ENCODE results near the gene P2RY11.

P2RY11 gene

GRCh38 chr19:10111405-10111811, at the start of gene P2RY11:
Gene P2RY11, plus strand, starts transcription at chr19:10111693. Its CDS starts 29 bp downstream, at chr19:10111722.
- no peak for TF ChIP-seq CTCF (IDR thresholded peaks at IDR 0.05; ENCODE audit: low read length, missing control alignments)
- no peak within 1 kb of the TSS for H3K4me3 ChIP-seq (replicated peaks; ENCODE audit: low read depth, low read length)

GRCh38 chr19:10061717-10062310, 49.7 kb upstream of the P2RY11 start:
- H3K4me3 ChIP-seq (replicated peaks; ENCODE audit: low read depth, low read length) = no peak overlapping the region
- TF ChIP-seq CTCF (IDR thresholded peaks at IDR 0.05; ENCODE audit: low read length, missing control alignments) = no peak
- DNase-seq (ENCODE audit: low read depth) = no peak

More at GRCh38 chr19:10111405-10111811, at the start of gene P2RY11:
- no peak for DNase-seq (ENCODE audit: low read depth)

- TF ChIP-seq CTCF (IDR thresholded peaks at IDR 0.05; ENCODE audit: low read length, missing control alignments) = no peak
- H3K4me3 ChIP-seq (replicated peaks; ENCODE audit: low read depth, low read length) = no peak overlapping the region
- no peak for DNase-seq (ENCODE audit: low read depth)
Measured at GRCh38 chr19:10068205-10068604, 43.3 kb upstream of the P2RY11 start.

- TF ChIP-seq CTCF (IDR thresholded peaks at IDR 0.05; ENCODE audit: low read length, missing control alignments) = no peak
- no peak overlapping the region for H3K4me3 ChIP-seq (replicated peaks; ENCODE audit: low read depth, low read length)
- DNase-seq (ENCODE audit: low read depth) = no peak
Measured at GRCh38 chr19:10069046-10069445, 42.4 kb upstream of the P2RY11 start.

- DNase-seq (ENCODE audit: low read depth) = no peak
- no peak overlapping the region for H3K4me3 ChIP-seq (replicated peaks; ENCODE audit: low read depth, low read length)
- TF ChIP-seq CTCF (IDR thresholded peaks at IDR 0.05; ENCODE audit: low read length, missing control alignments) = no peak
Measured at GRCh38 chr19:10070730-10071446, 40.6 kb upstream of the P2RY11 start.

GRCh38 chr19:10074153-10074552, 37.3 kb upstream of the P2RY11 start:
- no peak overlapping the region for H3K4me3 ChIP-seq (replicated peaks; ENCODE audit: low read depth, low read length)
- peak; percentile 26 for TF ChIP-seq CTCF (IDR thresholded peaks at IDR 0.05; ENCODE audit: low read length, missing control alignments)
- peak; percentile 46 for DNase-seq (ENCODE audit: low read depth)

Data from fibroblast of pulmonary artery (primary cell).